Lower leg skin (tissue), 4 donors: ENCODE results near the gene SUN2. TPM values are rescaled to one million over a fixed set of nuclear protein-coding genes. Genes with fewer than 3 reads are reported as not detected.

Source experiments
- DNase-seq, 2 donors: peaks; one replicate each; pipeline ENCODE4 v3.0.0-alpha.2; 2019; ENCODE audit warnings: low spot score in 2 of 2
- H3K4me3 ChIP-seq: fragments of 200-600 bp; sonication (generic); 2 replicates; pipeline ENCODE4 v1.5.1; 2017; ENCODE audit warnings: mild to moderate bottlenecking, low read depth; ENCODE audit not compliant: poor library complexity, severe bottlenecking
- POLR2A ChIP-seq, 2 donors: fragments of 450-650 bp; IDR thresholded peaks; one replicate each; pipeline ENCODE4 v1.6.1; 2016 to 2017; ENCODE audit warnings: antibody characterized with exemption in 2 of 2, mild to moderate bottlenecking in 1 of 2, moderate library complexity in 1 of 2
- WGBS, 2 donors: methylation state at CpG; one replicate each; pipeline ENCODE4 v1.1.5; 2018; 5-methylcytosine and 5-hydroxymethylcytosine counted together
- intact Hi-C: fragments of 100-400 bp; cut with DNase I; formaldehyde crosslinking; loops from one replicate; pipeline ENCODE4 v1.15.0; 2023; ENCODE audit warnings: low total_unique reads
- total RNA-seq, 4 donors: library from RNA; depleted of rRNA; stranded (reverse); fragments of >200 nt; gene quantifications; one replicate each; pipeline ENCODE4 v1.1.0, GENCODE V29; 2016
- TF ChIP-seq, protein P1 (sequence below), 3 donors: fragments of 450-650 bp; IDR thresholded peaks; one replicate each; pipeline ENCODE4 v1.5.1; 2016; ENCODE audit warnings: antibody characterized with exemption in 3 of 3, mild to moderate bottlenecking in 3 of 3, moderate library complexity in 2 of 3

Gene SUN2
- total RNA-seq, 4 donors from 2014 or later, result 231 to 344 (median 282) TPM

DNA sequence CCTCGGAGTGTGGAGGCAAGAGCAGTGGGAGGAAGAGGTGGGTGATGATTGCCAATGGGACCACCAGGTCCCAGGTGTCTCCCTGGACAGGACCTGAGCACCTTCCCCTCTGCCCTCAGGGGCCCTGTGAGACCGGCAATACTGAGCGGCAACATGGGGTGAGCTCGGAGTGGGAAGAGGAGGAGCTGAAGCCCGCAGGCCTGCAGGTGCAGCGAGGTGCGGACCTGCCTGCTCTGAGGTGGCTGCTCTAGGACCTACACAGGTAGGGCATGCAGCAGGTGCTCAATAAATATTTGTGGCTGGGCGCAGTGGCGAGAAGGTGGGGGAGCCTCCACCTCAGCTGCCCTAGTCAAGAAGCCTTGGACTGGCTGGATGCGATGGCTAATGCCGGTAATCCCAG, 12.2 kb upstream of the SUN2 start:
- TF ChIP-seq, protein P1, sequence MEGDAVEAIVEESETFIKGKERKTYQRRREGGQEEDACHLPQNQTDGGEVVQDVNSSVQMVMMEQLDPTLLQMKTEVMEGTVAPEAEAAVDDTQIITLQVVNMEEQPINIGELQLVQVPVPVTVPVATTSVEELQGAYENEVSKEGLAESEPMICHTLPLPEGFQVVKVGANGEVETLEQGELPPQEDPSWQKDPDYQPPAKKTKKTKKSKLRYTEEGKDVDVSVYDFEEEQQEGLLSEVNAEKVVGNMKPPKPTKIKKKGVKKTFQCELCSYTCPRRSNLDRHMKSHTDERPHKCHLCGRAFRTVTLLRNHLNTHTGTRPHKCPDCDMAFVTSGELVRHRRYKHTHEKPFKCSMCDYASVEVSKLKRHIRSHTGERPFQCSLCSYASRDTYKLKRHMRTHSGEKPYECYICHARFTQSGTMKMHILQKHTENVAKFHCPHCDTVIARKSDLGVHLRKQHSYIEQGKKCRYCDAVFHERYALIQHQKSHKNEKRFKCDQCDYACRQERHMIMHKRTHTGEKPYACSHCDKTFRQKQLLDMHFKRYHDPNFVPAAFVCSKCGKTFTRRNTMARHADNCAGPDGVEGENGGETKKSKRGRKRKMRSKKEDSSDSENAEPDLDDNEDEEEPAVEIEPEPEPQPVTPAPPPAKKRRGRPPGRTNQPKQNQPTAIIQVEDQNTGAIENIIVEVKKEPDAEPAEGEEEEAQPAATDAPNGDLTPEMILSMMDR (IDR thresholded peaks at IDR 0.05), result no peak
- TF ChIP-seq POLR2A (IDR thresholded peaks at IDR 0.05), result no peak
- DNase-seq, result no peak
- WGBS, 2 donors, result 91 to 97% methylated on average over 11 of the region's 11 CpGs
- intact Hi-C loops, result loop anchor here (10.0 kb wide), 2 partner anchors 97 to 207 kb away; no protein-coding TSS in a partner anchor
- no peak overlapping the region for H3K4me3 ChIP-seq

DNA sequence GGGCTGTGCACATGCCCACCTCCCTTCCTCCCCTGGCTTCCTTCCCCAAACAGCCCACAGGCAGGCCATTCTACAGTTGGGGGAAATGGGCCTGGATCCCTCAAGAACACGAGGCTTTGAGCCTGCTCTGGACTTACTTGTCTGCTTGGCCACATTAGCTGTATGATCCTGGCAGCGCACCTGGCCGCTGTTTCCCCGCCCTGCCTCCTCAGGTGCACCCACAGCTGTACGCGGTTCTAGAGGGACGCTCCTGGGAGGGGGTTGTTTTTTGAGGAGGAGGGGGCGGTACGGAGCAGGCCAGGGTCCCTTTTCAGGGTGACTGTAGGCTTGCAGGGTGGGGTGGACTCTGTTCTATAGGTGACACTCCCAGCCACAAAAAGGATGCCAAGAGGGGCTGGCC, 11.5 kb upstream of the SUN2 start:
- intact Hi-C loops, result loop anchor here (10.0 kb wide), 2 partner anchors 97 to 207 kb away; no protein-coding TSS in a partner anchor
- TF ChIP-seq POLR2A (IDR thresholded peaks at IDR 0.05), result no peak
- TF ChIP-seq, protein P1 (IDR thresholded peaks at IDR 0.05), result no peak
- DNase-seq, result no peak
- 72 to 74% methylated on average over 9 of the region's 9 CpGs for WGBS, 2 donors
- no peak overlapping the region for H3K4me3 ChIP-seq

DNA sequence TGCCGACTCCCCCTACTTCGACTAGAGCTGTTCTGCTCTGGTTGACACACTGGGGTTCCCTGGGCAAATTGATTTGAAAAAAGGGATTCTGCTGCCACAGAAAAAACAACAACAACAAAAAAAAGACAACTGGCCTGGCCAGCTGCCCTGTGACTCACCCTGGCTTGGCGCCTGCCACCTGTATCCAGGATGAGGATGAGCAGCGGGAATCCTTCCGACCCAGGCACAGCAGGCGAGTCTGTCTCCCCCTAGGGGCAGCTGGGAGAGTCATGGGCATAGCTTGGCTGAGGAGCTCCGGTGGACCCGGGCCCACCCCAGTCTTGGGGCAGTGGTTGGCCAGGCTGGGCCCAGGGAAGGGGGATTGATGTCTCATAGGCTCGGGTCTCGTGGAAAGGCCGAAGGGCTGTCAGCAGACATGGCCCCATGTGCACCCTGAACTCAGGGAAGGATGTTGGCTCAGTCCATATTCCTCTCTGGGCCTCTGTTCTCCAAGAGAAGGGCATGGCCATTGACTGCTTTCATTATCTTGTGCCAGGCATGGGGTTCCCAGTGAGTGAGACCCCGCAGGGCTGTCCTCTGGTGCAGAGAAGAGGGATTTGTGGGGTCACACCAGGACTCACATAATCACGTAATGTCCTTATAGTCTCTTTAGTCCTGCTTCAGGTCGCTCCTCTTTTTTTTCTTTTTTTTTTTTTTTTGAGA, 10.4 kb upstream of the SUN2 start:
- 47 to 50% methylated on average over 11 to 14 of the region's 14 CpGs for WGBS, 2 donors
- DNase-seq, result peak; percentile 47 to 91
- no peak for TF ChIP-seq POLR2A (IDR thresholded peaks at IDR 0.05)
- TF ChIP-seq, protein P1 (IDR thresholded peaks at IDR 0.05), result no peak
- intact Hi-C loops, result loop anchor here (10.0 kb wide), 2 partner anchors 99 to 209 kb away; no protein-coding TSS in a partner anchor
- H3K4me3 ChIP-seq, result no peak overlapping the region

DNA sequence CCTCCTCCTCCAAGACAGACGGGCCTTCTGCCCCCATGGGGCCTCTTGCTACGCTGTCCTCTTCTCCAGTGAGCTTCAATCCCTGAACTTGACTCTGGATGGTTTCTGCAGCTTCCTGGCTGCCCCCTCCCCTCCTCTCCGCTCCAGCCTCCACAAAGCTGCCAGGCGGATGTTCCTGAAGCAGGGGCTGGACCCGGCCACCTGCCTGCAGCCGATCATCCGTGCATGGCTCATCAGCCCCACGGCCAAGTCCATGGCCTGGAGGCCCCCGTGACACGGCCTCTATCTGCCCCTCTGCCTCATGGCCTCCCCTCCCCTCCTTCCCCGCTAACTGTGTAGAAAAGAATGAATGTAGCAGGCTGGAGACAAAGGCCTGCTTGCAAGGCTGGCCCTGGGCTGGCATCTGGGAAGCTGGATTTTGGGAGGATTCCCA, 6.8 kb upstream of the SUN2 start:
- no peak overlapping the region for H3K4me3 ChIP-seq
- 75 to 79% methylated on average over 11 of the region's 11 CpGs for WGBS, 2 donors
- TF ChIP-seq, protein P1 (IDR thresholded peaks at IDR 0.05), result no peak
- TF ChIP-seq POLR2A (IDR thresholded peaks at IDR 0.05), result no peak
- intact Hi-C loops, result loop anchor here (10.0 kb wide), 2 partner anchors 102 to 212 kb away; no protein-coding TSS in a partner anchor
- no peak for DNase-seq

DNA sequence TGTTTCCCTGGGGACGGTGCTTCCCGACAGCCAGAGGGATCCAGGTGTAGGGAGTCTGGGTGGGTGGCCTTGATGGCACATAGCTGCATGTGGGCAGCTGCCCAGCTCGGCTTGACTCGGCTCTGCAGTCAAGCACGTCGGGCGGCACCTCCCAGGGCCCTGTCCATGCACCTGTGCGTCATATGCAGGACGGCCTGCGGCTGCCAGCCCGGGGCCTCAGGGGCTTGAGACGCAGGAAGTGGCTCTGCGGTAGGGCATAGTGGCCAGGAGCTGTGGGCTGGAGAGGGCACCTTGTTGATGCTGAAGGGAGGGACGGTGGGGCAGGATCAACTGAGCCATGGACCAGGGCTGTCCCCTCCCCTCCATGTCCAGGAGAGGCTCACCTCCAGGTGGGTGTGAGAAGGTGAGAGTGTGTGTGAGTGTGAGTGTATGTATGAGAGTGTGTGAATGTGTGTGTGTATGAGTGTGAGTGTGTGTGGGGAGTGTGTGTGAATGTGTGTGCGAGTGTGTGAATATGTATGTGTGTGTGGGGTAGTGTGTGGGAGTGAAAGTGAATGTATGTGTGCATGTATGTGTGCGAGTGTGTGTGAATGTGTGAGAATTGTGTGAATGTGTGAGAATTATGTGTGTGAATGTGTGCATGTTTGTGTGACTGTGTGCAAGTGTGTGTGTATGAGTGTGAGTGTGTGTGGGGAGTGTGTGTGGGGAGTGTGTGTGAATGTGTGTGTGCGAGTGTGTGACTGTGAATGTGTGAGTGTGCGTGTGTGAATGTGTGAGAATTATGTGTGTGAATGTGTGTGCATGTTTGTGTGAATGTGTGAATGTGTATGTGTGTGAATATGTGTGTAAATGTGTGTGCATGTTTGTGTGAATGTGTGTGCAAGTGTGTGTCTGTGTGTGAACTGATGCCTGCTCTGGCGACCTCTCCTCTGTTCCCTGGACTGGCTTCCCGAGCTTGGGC, 5.7 kb upstream of the SUN2 start:
- no peak for DNase-seq
- intact Hi-C loops, result loop anchor here (10.0 kb wide), 2 partner anchors 103 to 213 kb away; no protein-coding TSS in a partner anchor
- WGBS, 2 donors, result 82 to 85% methylated on average over 11 to 12 of the region's 20 CpGs
- H3K4me3 ChIP-seq, result no peak overlapping the region
- TF ChIP-seq, protein P1 (IDR thresholded peaks at IDR 0.05), result no peak
- no peak for TF ChIP-seq POLR2A (IDR thresholded peaks at IDR 0.05)
